ENCODE data around the gene MARCKSL1. TPM values are rescaled to one million over a fixed set of nuclear protein-coding genes. Genes with fewer than 3 reads are reported as not detected.
A peak's percentile ranks its signal among the peaks of the same experiment; 100 is the strongest.

Gene MARCKSL1
- polyA plus RNA-seq, 1 donor from 2014 or later: 694 TPM

DNA sequence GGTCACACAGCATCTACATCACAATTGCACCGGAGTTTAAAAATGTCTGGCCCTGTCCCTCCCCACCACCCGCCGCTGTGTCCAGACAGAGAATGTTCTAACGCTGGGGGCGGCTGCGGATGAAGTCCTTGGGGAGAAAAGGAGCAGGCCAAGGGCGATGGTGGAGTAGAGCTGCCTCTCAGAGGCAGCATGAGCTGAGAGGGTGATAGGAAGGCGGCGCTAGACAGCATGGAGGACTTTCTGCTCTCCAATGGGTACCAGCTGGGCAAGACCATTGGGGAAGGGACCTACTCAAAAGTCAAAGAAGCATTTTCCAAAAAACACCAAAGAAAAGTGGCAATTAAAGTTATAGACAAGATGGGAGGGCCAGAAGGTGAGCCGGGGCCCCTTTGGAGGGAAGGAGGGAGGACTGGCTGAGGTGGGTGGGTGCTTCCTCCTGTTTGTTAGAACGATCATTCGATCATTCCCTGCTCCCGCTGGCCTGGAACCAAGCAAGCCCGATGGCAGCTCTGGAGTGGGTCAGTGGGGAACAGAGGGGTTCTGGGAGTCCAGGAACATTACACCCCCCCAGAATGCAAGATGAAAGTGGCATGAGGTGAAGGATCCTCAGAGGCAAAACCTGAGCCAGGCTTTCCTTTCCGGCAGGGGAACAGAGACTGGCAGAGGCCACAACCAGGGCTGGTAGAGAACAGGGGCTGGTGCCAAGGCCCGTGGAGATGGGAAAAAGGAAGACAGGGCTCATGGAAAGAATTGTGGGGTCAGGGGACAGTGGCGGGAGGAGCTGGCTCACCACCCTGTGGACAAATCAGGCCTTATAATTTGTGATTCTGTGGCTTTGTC lies 26.7 kb upstream of the MARCKSL1 start, which contains the start of the genes FAM229A and TSSK3:
TSS of gene FAM229A (minus strand) at position 12 of the 840 bp plus-strand sequence. CDS start 394 bp downstream, outside the sequence.
TSS of gene TSSK3 (plus strand) at position 66 of the 840 bp plus-strand sequence. CDS start at position 229, 163 bp downstream.
- no peak within 1 kb of the TSS for H3K27ac ChIP-seq (ENCODE audit: low read length)
- H3K9ac ChIP-seq (ENCODE audit: low read length): no peak within 1 kb of the TSS
- H3F3A ChIP-seq (ENCODE audit: insufficient read depth, low read length, poor library complexity, severe bottlenecking): no peaks in the 10 kb centered on the region
- H3K36me3 ChIP-seq (ENCODE audit: insufficient read depth, low read length): no peaks in the 10 kb centered on the region
- no peak within 1 kb of the TSS for H2AFZ ChIP-seq (ENCODE audit: low read depth, low read length)
- H3K4me2 ChIP-seq (ENCODE audit: low read length): no peak within 1 kb of the TSS
- H3K9me2 ChIP-seq (ENCODE audit: insufficient read depth, low read length): no peaks in the 10 kb centered on the region
- no peaks in the 10 kb centered on the region for H4K20me1 ChIP-seq (ENCODE audit: insufficient read depth)
- no peaks in the 10 kb centered on the region for H3K27me3 ChIP-seq (ENCODE audit: insufficient read depth, low read depth, low read length)
- H3K9me3 ChIP-seq (ENCODE audit: low read length): no peaks in the 10 kb centered on the region
- peak within 1 kb of the TSS; percentile 10 for H3K4me3 ChIP-seq (ENCODE audit: low read length)
- TF ChIP-seq MXI1 (conservative IDR thresholded peaks at IDR 0.05; ENCODE audit: poor library complexity, severe bottlenecking): no peak
- TF ChIP-seq SMC3 (conservative IDR thresholded peaks at IDR 0.05; ENCODE audit: poor library complexity): no peak
- no peak for TF ChIP-seq REST (IDR thresholded peaks at IDR 0.05; ENCODE audit: borderline replicate concordance)
- TF ChIP-seq RAD21 (conservative IDR thresholded peaks at IDR 0.05): no peak
- TF ChIP-seq EP300 (conservative IDR thresholded peaks at IDR 0.05; ENCODE audit: poor library complexity, severe bottlenecking): no peak
- no peak for TF ChIP-seq CTCF (IDR thresholded peaks at IDR 0.05; ENCODE audit: poor library complexity, severe bottlenecking)
- no peak for TF ChIP-seq POLR2AphosphoS5 (IDR thresholded peaks at IDR 0.05)
- no peak for TF ChIP-seq EZH2 (IDR thresholded peaks at IDR 0.05; ENCODE audit: borderline replicate concordance, insufficient read depth, low read length, poor library complexity, severe bottlenecking)
- no peak for TF ChIP-seq TAF1 (IDR thresholded peaks at IDR 0.05; ENCODE audit: low read depth)
- no peaks in the 10 kb centered on the region for H3K79me2 ChIP-seq (replicated peaks; ENCODE audit: insufficient read depth, low read length)

GRCh38 chr1:32361674-32362473 lies 25.8 kb upstream of the MARCKSL1 start:
- Histone ChIP-seq H3K9me3 (ENCODE audit: low read length) (no peaks in the 10 kb centered on the region), H3K4me3 (ENCODE audit: low read length) (peak overlapping the region; percentile 10), H3K36me3 (ENCODE audit: insufficient read depth, low read length) (no peaks in the 10 kb centered on the region), H3F3A (ENCODE audit: insufficient read depth, low read length, poor library complexity, severe bottlenecking) (no peaks in the 10 kb centered on the region), H3K27me3 (ENCODE audit: insufficient read depth, low read depth, low read length) (no peaks in the 10 kb centered on the region), H3K27ac (ENCODE audit: low read length) (no peak overlapping the region), H2AFZ (ENCODE audit: low read depth, low read length) (no peak overlapping the region), H3K79me2 (replicated peaks; ENCODE audit: insufficient read depth, low read length) (no peaks in the 10 kb centered on the region), H3K9ac (ENCODE audit: low read length) (no peak overlapping the region), H4K20me1 (ENCODE audit: insufficient read depth) (no peaks in the 10 kb centered on the region), H3K9me2 (ENCODE audit: insufficient read depth, low read length) (no peaks in the 10 kb centered on the region), H3K4me2 (ENCODE audit: low read length) (no peak overlapping the region)
- no peak for TF ChIP-seq TAF1 (IDR thresholded peaks at IDR 0.05; ENCODE audit: low read depth)
- peak; percentile 2 for TF ChIP-seq POLR2AphosphoS5 (IDR thresholded peaks at IDR 0.05)
